Thymus (tissue), 11 donors: Measurements from ENCODE around the gene ERCC8. TPM values are rescaled to one million over a fixed set of nuclear protein-coding genes. Genes with fewer than 3 reads are reported as not detected.

ENCODE experiments used
- DNase-seq, 9 donors: peaks; one replicate each; pipeline ENCODE4 v3.0.0-alpha.2; 2013; ENCODE audit warnings: low spot score in 9 of 9, low read depth in 6 of 9, missing footprints in 1 of 9
- H3K27ac ChIP-seq, 2 donors: one replicate each; pipeline ENCODE4 v1.5.1; 2013; ENCODE audit warnings: control low read depth in 1 of 2, low read depth in 1 of 2, low read length in 1 of 2, mild to moderate bottlenecking in 1 of 2, moderate library complexity in 1 of 2
- H3K27me3 ChIP-seq, 2 donors: one replicate each; pipeline ENCODE4 v1.5.1; 2013; ENCODE audit warnings: low read length in 1 of 2; ENCODE audit not compliant: control insufficient read depth in 2 of 2, insufficient read depth in 1 of 2
- H3K36me3 ChIP-seq, 2 donors: one replicate each; pipeline ENCODE4 v1.5.1; 2013; ENCODE audit warnings: low read length in 1 of 2, mild to moderate bottlenecking in 1 of 2, moderate library complexity in 1 of 2; ENCODE audit not compliant: control insufficient read depth in 2 of 2, insufficient read depth in 2 of 2
- H3K4me1 ChIP-seq, 2 donors: one replicate each; pipeline ENCODE4 v1.5.1; 2013; ENCODE audit warnings: low read length in 2 of 2; ENCODE audit not compliant: control insufficient read depth in 2 of 2, insufficient read depth in 2 of 2
- H3K4me3 ChIP-seq, 2 donors: one replicate each; pipeline ENCODE4 v1.5.1; 2013; ENCODE audit warnings: low read length in 2 of 2, control low read depth in 1 of 2, mild to moderate bottlenecking in 1 of 2
- H3K9me3 ChIP-seq, 2 donors: one replicate each; pipeline ENCODE4 v1.5.1; 2013; ENCODE audit warnings: low read length in 1 of 2, mild to moderate bottlenecking in 1 of 2; ENCODE audit not compliant: control insufficient read depth in 2 of 2, insufficient read depth in 1 of 2
- WGBS: extraction: QIAGEN DNeasy Blood & Tissue Kit; methylation state at CpG from one replicate; pipeline ENCODE4 v1.1.7; 2013; 5-methylcytosine and 5-hydroxymethylcytosine counted together
- polyA plus RNA-seq: library from polyadenylated mRNA; stranded (reverse); fragments of 200-250 nt; gene quantifications from one replicate; pipeline ENCODE4 v1.2.3, GENCODE V29; 2013
- total RNA-seq: library from RNA; stranded (reverse); fragments of 120-200 nt; gene quantifications from one replicate; pipeline ENCODE4 v1.2.4, GENCODE V29; 2013
- donor health status: healthy.

ERCC8 gene
- total and polyA plus RNA-seq, 2 donors, result 7.9 to 17.9 TPM

DNA sequence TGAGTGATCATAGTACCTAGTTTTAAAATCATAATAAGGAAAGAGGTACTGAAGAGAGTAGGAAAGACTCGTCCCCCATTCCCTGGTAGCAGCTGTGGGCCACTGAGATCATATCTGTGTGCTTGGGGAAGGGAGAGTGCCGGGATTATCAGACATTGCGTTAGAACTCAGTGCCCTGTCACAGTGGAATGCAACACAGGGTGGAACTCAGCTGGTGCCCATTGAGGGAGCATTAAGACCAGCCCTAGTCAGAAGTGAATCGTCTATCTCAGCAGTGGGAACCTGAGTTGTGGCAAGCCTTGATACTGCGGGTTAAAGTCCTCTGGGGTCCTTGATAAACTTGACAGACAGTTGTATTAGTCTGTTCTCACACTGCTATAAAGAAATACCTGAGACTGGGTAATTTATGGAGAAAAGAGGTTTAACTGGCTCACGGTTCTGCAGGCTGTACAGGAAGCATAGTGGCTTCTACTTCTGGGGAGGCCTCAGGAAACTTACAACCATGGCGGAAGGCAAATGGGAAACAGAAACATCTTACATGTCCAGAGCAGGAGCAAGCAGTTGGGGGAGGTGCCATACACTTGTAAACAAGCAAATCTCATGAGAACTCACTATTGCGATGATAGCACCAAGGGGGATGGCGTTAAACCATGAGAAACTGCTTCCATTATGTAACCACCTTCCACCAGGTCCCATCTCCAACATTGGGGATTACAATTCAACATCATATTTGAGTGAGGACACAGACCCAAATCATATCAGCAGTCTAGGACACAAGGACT lies 33.3 kb upstream of the ERCC8 start:
- no peak overlapping the region for H3K4me3 ChIP-seq
- DNase-seq, result no peak
- no peaks in the 10 kb centered on the region for H3K9me3 ChIP-seq
- no peak overlapping the region for H3K27ac ChIP-seq
- 82% methylated on average over 9 of the region's 9 CpGs for WGBS
- H3K27me3 ChIP-seq, result no peaks in the 10 kb centered on the region
- no peaks in the 10 kb centered on the region for H3K4me1 ChIP-seq
- no peaks in the 10 kb centered on the region for H3K36me3 ChIP-seq

DNA sequence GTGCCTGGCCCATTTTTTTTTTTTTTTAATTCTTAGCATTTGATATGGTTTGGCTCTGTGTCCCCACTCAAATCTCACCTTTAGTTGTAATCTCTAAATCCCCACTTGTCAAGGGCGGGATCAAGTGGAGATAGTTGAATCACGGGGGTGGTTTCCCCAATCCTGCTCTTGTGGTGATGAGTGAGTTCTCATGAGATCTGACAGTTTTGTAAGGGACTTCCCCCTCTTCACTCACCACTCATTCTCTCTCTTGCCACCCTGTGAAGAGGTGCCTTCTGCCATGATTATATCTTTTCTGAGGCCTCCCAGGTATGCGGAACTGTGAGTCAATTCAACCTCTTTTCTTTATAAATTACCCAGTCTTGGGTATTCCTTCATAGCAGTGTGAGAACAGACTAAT lies 27.4 kb upstream of the ERCC8 start:
- no peaks in the 10 kb centered on the region for H3K27me3 ChIP-seq
- no peak for DNase-seq
- 95% methylated on average over 3 of the region's 3 CpGs for WGBS

DNA sequence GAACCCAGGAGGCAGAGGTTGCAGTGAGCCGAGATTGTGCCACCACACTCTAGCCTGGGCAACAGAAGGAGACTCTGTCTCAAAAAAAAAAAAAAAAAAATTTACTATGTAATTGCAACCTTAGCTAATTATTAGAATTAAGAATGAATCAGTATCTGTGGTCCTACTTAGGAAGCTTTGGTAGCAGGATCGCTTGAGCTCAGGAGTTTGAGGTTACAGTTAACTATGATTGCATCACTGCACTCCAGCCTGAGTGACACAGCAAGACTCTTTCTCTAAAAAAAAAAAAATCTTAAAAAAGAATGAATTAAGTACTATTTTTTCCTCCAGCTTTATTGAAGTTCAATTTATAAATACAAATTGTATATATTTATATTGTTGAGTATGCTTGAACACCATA lies 16.8 kb upstream of the ERCC8 start:
- Histone ChIP-seq H3K27me3 (no peaks in the 10 kb centered on the region), H3K36me3 (no peaks in the 10 kb centered on the region), H3K4me3 (no peak overlapping the region), H3K27ac (no peak overlapping the region), H3K4me1 (no peaks in the 10 kb centered on the region), H3K9me3 (no peaks in the 10 kb centered on the region)
- DNase-seq, result no peak
- 83% methylated on average over 2 of the region's 2 CpGs for WGBS

More for the DNA sequence above, 27.4 kb upstream of the ERCC8 start:
- Histone ChIP-seq H3K27ac (no peak overlapping the region), H3K4me3 (no peak overlapping the region), H3K4me1 (no peaks in the 10 kb centered on the region), H3K9me3 (no peaks in the 10 kb centered on the region), H3K36me3 (no peaks in the 10 kb centered on the region)

DNA sequence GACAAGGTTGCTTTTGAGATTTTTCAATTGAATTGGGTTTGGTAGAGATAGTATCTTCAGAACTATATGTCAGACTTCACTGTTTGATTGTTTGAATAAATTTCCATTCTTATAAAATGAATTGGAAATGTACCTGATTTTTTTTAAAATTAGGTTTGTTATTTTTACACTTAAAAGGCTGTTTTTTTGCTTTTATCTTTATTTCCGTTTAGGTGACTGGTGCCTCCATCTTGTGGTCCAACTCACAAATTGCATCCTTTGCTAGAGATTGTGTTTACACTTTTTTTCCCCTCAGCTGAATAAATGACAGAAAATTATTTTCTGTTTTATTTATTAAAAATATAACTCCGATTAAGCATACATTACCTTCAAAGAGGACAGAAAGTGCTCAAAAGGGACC lies 15.7 kb upstream of the ERCC8 start:
- Histone ChIP-seq H3K4me1 (no peaks in the 10 kb centered on the region), H3K4me3 (no peak overlapping the region), H3K36me3 (no peaks in the 10 kb centered on the region), H3K9me3 (no peaks in the 10 kb centered on the region), H3K27ac (no peak overlapping the region), H3K27me3 (no peaks in the 10 kb centered on the region)
- 36% methylated on average over 2 of the region's 2 CpGs for WGBS
- peak in 3 of 9 donors; percentile 13 to 56 (median 30) for DNase-seq

DNA sequence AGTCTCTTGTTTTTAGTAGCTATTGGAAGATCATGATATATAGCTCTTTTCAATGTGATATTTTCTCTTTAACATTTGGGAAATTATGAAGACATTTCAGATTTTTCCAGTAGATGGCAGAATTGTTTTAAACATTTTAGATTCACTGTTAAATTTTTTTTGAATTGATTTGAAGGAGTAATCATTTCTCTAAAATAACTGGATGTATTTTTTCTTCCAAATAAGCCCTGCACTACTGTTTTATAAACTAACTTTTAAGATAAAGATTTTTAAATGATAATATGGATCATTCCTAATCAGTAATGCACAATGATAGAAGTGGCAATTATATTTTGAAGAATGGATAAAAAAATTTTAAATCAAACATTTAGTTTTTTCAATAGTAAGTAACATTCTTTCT lies 14.3 kb upstream of the ERCC8 start:
- Histone ChIP-seq H3K27ac (no peak overlapping the region), H3K4me1 (no peaks in the 10 kb centered on the region), H3K4me3 (no peak overlapping the region), H3K9me3 (no peaks in the 10 kb centered on the region), H3K36me3 (no peaks in the 10 kb centered on the region), H3K27me3 (no peaks in the 10 kb centered on the region)
- peak in 3 of 9 donors; percentile 2 to 40 (median 15) for DNase-seq

DNA sequence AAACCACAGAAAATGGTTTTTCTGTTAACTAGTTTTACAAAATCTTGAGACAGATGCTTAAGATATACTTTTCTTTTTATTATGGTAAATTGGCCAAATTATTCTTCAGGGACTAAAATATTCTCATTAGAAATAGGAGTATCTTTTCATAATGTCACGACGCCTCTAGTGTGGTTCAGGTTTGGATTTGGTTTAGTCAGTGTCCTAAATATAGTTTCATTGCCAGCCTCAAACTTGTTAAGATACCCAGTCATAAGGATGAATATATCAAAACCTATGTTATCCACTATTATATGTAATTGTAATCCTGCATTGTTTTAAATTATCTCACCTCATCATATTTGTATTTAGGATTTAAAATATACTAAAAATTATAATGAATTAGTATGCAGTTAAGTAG lies 13.8 kb upstream of the ERCC8 start:
- no peaks in the 10 kb centered on the region for H3K9me3 ChIP-seq
- no peaks in the 10 kb centered on the region for H3K36me3 ChIP-seq
- H3K4me3 ChIP-seq, result no peak overlapping the region
- H3K27me3 ChIP-seq, result no peaks in the 10 kb centered on the region
- no peaks in the 10 kb centered on the region for H3K4me1 ChIP-seq
- DNase-seq, result no peak
- 98% methylated on average over 2 of the region's 2 CpGs for WGBS
- no peak overlapping the region for H3K27ac ChIP-seq

DNA sequence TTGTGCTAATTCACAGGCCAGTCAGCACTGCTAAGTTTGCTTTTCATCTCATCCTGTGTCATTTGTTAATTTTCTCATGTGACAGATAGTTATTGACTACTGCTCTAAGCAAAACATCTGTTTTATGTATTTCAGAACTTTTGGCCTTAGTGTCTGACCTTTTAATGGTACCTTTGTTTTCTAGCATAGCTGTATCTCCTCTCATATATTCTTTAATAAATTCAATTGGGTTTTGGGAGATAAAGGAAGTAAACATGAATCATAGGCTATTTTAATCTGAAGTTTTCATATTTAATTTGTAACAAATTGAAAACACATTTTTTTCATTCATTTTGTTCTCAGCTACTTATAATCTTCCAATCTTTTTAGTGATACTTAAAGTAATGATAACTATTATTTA lies 13.2 kb upstream of the ERCC8 start:
- DNase-seq, result no peak
- Histone ChIP-seq H3K4me1 (no peaks in the 10 kb centered on the region), H3K27ac (no peak overlapping the region), H3K36me3 (no peaks in the 10 kb centered on the region), H3K4me3 (no peak overlapping the region), H3K27me3 (no peaks in the 10 kb centered on the region), H3K9me3 (no peaks in the 10 kb centered on the region)

DNA sequence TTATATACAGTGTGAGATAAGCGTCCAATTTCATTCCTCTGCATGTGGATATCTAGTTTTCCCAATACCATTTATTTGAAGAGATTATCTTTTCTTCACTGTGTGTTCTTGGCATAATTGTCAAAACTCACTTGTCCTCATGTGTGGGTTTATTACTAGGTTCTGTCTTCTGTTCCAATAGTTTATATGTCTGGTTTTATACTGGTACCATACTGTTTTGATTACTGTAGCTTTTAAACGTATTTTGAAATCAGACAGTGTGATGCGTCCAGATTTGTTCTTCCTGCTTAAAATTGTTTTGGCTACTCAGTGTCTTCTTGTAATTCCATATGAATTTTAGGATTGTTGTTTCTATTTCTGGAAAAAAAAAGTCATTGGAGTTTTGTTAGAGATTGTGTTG lies 10.4 kb upstream of the ERCC8 start:
- DNase-seq, result no peak
- no peaks in the 10 kb centered on the region for H3K9me3 ChIP-seq
- H3K4me1 ChIP-seq, result no peaks in the 10 kb centered on the region
- H3K27ac ChIP-seq, result no peak overlapping the region
- 95% methylated on average over 3 of the region's 3 CpGs for WGBS
- H3K36me3 ChIP-seq, result no peaks in the 10 kb centered on the region
- no peaks in the 10 kb centered on the region for H3K27me3 ChIP-seq
- H3K4me3 ChIP-seq, result no peak overlapping the region

DNA sequence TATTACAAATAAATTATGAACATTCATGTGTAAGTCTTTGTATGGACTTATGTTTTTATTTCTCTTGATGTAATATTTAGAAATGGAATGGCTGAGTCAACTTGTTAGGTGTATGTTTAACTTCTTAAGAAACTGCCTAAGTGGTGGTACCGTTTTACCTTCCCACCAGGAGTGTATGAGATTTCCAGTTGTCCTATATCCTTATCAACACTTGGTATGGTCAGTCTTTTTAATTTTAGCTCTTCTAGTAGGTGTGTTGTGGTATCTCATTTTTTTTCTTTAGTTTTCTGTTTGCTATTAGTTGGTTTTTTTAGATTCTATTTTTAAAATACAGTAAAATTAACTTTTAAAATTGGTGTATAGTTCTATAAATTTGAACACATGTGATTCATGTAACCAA lies 3.9 kb upstream of the ERCC8 start:
- no peak overlapping the region for H3K27ac ChIP-seq
- H3K4me1 ChIP-seq, result peaks cover 5 to 10% of the 10 kb centered on the region in 2 donors
- WGBS, result 97% methylated on average over 1 of the region's 1 CpG
- H3K36me3 ChIP-seq, result no peaks in the 10 kb centered on the region
- H3K9me3 ChIP-seq, result no peaks in the 10 kb centered on the region
- no peaks in the 10 kb centered on the region for H3K27me3 ChIP-seq
- no peak for DNase-seq
- H3K4me3 ChIP-seq, result no peak overlapping the region
